ENCODE measurements around the gene BBS2. TPM values are rescaled to one million over a fixed set of nuclear protein-coding genes. Genes with fewer than 3 reads are reported as not detected.

BBS2 gene
- total RNA-seq, 1 experiment from 2014 or later, result 23.9 TPM

- TF ChIP-seq CTCF (IDR thresholded peaks at IDR 0.05; ENCODE audit: unreplicated experiment), result no peak
- intact Hi-C loops (cut with micrococcal nuclease), result no loop called here
- peaks cover 6% of the 10 kb centered on the region for H3K4me1 Mint-ChIP-seq (ENCODE audit: insufficient read depth, unreplicated experiment)
- H3K27me3 Mint-ChIP-seq (ENCODE audit: insufficient read depth, unreplicated experiment), result no peaks in the 10 kb centered on the region
- H3K4me3 Mint-ChIP-seq (ENCODE audit: unreplicated experiment), result no peak overlapping the region
- H3K27ac Mint-ChIP-seq (ENCODE audit: low read depth, unreplicated experiment), result no peak overlapping the region
- no peak for DNase-seq (ENCODE audit: unreplicated experiment)
- no TSS peak for BruUV-seq (replicated peaks)
- H3K9me3 Mint-ChIP-seq (ENCODE audit: unreplicated experiment), result no peaks in the 10 kb centered on the region
- CTCF ChIA-PET, result no interaction called here
- H3K36me3 Mint-ChIP-seq (ENCODE audit: insufficient read depth, unreplicated experiment), result peaks cover 75% of the 10 kb centered on the region
- POLR2A ChIA-PET, result interaction anchor here (1.8 kb wide), 1 partner anchor 10 kb away, joined by 5 read pairs; no protein-coding TSS in a partner anchor
Observed at GRCh38 chr16:56480776-56481467, 38.9 kb downstream of the BBS2 start.

GRCh38 chr16:56479469-56479868 lies 40.4 kb downstream of the BBS2 start:
- BruUV-seq (replicated peaks), result no TSS peak
- H3K27ac Mint-ChIP-seq (ENCODE audit: low read depth, unreplicated experiment), result peak overlapping the region; percentile 31
- intact Hi-C loops (cut with micrococcal nuclease), result no loop called here
- no peaks in the 10 kb centered on the region for H3K9me3 Mint-ChIP-seq (ENCODE audit: unreplicated experiment)
- no peak overlapping the region for H3K4me3 Mint-ChIP-seq (ENCODE audit: unreplicated experiment)
- ChIA-PET CTCF (interaction anchor here (0.7 to 1.3 kb wide), 3 partner anchors 8 to 120 kb away, joined by 3 read pairs; no protein-coding TSS in a partner anchor), POLR2A (interaction anchor here (0.7 to 0.8 kb wide), 2 partner anchors 12 to 18 kb away, joined by 3 to 4 read pairs; no protein-coding TSS in a partner anchor)
- H3K36me3 Mint-ChIP-seq (ENCODE audit: insufficient read depth, unreplicated experiment), result peaks cover 85% of the 10 kb centered on the region
- no peak for TF ChIP-seq CTCF (IDR thresholded peaks at IDR 0.05; ENCODE audit: unreplicated experiment)
- no peak for DNase-seq (ENCODE audit: unreplicated experiment)
- peaks cover 6% of the 10 kb centered on the region for H3K4me1 Mint-ChIP-seq (ENCODE audit: insufficient read depth, unreplicated experiment)
- H3K27me3 Mint-ChIP-seq (ENCODE audit: insufficient read depth, unreplicated experiment), result no peaks in the 10 kb centered on the region

GRCh38 chr16:56478281-56479049 lies 41.4 kb downstream of the BBS2 start:
- Mint-ChIP-seq H3K27ac (ENCODE audit: low read depth, unreplicated experiment) (no peak overlapping the region), H3K4me1 (ENCODE audit: insufficient read depth, unreplicated experiment) (peaks cover 6% of the 10 kb centered on the region), H3K36me3 (ENCODE audit: insufficient read depth, unreplicated experiment) (peaks cover 85% of the 10 kb centered on the region), H3K9me3 (ENCODE audit: unreplicated experiment) (no peaks in the 10 kb centered on the region), H3K27me3 (ENCODE audit: insufficient read depth, unreplicated experiment) (no peaks in the 10 kb centered on the region), H3K4me3 (ENCODE audit: unreplicated experiment) (no peak overlapping the region)
- POLR2A ChIA-PET, result interaction anchor here (0.9 to 1.0 kb wide), 3 partner anchors 26 to 54 kb away, joined by 3 to 8 read pairs (median 4); no protein-coding TSS in a partner anchor
- intact Hi-C loops (cut with micrococcal nuclease), result no loop called here
- no TSS peak for BruUV-seq (replicated peaks)
- no peak for DNase-seq (ENCODE audit: unreplicated experiment)
- no peak for TF ChIP-seq CTCF (IDR thresholded peaks at IDR 0.05; ENCODE audit: unreplicated experiment)
- CTCF ChIA-PET, result interaction anchor here (0.6 to 1.3 kb wide), 2 partner anchors 9 to 140 kb away, joined by 3 read pairs; no protein-coding TSS in a partner anchor

Measured in MCF 10A (cell line).